Measurements from ENCODE around the gene TMEM51. TPM values are rescaled to one million over a fixed set of nuclear protein-coding genes. Genes with fewer than 3 reads are reported as not detected.
A peak's percentile ranks its signal among the peaks of the same experiment; 100 is the strongest.

The TMEM51 gene
- total and polyA plus RNA-seq, 2 of the 13 experiments (the other 11 are each of a cell fraction or from before 2014, with no cell fraction given): 12.2 to 22.3 TPM

DNA sequence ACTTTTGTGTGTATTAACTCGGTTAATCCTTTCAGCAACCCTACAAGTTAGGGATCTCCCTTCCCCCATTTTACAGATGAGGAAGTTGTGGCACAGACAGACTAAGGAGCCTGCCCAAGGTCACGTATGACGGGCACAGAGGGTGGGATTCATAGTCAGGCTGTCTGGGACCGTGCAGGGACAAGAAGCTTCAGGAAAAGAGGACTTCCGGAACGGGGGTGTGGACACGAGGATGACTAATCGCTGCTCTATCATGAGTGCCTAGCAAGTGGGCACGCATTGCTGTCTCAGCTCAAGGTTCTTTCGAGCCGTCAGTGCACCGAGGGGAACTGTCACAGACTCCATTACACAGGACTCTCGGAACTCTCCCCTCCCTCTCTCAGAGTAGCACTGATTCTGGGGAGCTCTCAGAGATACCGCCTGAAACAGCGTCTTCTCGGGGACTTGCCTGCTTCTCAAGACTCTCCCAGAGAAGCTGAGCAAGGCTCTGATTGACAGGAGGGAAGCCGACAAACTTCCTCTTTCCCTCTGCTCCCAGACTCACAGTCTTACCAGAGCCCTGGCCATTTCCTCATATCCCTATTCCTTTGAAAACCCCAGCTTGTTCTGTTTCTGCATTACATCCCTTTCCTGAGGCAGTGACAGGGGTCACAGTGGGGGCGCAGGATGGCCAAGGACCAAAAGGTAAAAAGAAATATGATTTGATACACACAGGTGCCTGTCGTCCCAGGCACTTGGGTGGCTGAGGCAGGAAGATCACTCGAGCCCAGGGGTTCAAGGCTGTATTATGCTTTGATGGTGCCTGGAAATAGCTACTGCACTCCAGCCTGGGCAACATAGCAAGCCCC, 107.8 kb downstream of the TMEM51 start (continued):
- TF ChIP-seq ZSCAN20 (CRISPR knock-in tag; IDR thresholded peaks at IDR 0.05; ENCODE audit: borderline replicate concordance) (no peak), ADNP (CRISPR knock-in tag; IDR thresholded peaks at IDR 0.05) (peak; percentile 68), HDAC2 (CRISPR knock-in tag; IDR thresholded peaks at IDR 0.05) (0 out of 2 replicates have a peak, but pooled peaks have one; percentile 45), ZMYM3 (CRISPR knock-in tag; IDR thresholded peaks at IDR 0.05) (peak; percentile 76), SAP130 (CRISPR knock-in tag; IDR thresholded peaks at IDR 0.05; ENCODE audit: low read depth) (peak; percentile 54; the same call in 1 of the 2 replicates), DR1 (CRISPR knock-in tag; IDR thresholded peaks at IDR 0.05) (no peak), ZFP90 (CRISPR knock-in tag; IDR thresholded peaks at IDR 0.05; ENCODE audit: borderline replicate concordance) (no peak), PHF8 (CRISPR knock-in tag; IDR thresholded peaks at IDR 0.05) (0 out of 2 replicates have a peak, but pooled peaks have one; percentile 20), SKI (IDR thresholded peaks at IDR 0.05; ENCODE audit: partially characterized antibody) (peak; percentile 41)
- TF ChIP-seq, protein P1, sequence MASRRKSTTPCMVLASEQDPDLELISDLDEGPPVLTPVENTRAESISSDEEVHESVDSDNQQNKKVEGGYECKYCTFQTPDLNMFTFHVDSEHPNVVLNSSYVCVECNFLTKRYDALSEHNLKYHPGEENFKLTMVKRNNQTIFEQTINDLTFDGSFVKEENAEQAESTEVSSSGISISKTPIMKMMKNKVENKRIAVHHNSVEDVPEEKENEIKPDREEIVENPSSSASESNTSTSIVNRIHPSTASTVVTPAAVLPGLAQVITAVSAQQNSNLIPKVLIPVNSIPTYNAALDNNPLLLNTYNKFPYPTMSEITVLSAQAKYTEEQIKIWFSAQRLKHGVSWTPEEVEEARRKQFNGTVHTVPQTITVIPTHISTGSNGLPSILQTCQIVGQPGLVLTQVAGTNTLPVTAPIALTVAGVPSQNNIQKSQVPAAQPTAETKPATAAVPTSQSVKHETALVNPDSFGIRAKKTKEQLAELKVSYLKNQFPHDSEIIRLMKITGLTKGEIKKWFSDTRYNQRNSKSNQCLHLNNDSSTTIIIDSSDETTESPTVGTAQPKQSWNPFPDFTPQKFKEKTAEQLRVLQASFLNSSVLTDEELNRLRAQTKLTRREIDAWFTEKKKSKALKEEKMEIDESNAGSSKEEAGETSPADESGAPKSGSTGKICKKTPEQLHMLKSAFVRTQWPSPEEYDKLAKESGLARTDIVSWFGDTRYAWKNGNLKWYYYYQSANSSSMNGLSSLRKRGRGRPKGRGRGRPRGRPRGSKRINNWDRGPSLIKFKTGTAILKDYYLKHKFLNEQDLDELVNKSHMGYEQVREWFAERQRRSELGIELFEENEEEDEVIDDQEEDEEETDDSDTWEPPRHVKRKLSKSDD (CRISPR knock-in tag; IDR thresholded peaks at IDR 0.05; ENCODE audit: low read depth): no peak
- TF ChIP-seq, protein P2, sequence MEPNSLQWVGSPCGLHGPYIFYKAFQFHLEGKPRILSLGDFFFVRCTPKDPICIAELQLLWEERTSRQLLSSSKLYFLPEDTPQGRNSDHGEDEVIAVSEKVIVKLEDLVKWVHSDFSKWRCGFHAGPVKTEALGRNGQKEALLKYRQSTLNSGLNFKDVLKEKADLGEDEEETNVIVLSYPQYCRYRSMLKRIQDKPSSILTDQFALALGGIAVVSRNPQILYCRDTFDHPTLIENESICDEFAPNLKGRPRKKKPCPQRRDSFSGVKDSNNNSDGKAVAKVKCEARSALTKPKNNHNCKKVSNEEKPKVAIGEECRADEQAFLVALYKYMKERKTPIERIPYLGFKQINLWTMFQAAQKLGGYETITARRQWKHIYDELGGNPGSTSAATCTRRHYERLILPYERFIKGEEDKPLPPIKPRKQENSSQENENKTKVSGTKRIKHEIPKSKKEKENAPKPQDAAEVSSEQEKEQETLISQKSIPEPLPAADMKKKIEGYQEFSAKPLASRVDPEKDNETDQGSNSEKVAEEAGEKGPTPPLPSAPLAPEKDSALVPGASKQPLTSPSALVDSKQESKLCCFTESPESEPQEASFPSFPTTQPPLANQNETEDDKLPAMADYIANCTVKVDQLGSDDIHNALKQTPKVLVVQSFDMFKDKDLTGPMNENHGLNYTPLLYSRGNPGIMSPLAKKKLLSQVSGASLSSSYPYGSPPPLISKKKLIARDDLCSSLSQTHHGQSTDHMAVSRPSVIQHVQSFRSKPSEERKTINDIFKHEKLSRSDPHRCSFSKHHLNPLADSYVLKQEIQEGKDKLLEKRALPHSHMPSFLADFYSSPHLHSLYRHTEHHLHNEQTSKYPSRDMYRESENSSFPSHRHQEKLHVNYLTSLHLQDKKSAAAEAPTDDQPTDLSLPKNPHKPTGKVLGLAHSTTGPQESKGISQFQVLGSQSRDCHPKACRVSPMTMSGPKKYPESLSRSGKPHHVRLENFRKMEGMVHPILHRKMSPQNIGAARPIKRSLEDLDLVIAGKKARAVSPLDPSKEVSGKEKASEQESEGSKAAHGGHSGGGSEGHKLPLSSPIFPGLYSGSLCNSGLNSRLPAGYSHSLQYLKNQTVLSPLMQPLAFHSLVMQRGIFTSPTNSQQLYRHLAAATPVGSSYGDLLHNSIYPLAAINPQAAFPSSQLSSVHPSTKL (CRISPR knock-in tag; IDR thresholded peaks at IDR 0.05): peak; percentile 65
- TF ChIP-seq, protein P3, sequence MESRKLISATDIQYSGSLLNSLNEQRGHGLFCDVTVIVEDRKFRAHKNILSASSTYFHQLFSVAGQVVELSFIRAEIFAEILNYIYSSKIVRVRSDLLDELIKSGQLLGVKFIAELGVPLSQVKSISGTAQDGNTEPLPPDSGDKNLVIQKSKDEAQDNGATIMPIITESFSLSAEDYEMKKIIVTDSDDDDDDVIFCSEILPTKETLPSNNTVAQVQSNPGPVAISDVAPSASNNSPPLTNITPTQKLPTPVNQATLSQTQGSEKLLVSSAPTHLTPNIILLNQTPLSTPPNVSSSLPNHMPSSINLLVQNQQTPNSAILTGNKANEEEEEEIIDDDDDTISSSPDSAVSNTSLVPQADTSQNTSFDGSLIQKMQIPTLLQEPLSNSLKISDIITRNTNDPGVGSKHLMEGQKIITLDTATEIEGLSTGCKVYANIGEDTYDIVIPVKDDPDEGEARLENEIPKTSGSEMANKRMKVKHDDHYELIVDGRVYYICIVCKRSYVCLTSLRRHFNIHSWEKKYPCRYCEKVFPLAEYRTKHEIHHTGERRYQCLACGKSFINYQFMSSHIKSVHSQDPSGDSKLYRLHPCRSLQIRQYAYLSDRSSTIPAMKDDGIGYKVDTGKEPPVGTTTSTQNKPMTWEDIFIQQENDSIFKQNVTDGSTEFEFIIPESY (CRISPR knock-in tag; IDR thresholded peaks at IDR 0.05): peak; percentile 14; the same call in 1 of the 2 replicates
